HG02623 (cell line): ENCODE results near the gene IFT27.

Experiments
- ATAC-seq: cut with Tn5 transposase; IDR thresholded peaks from one replicate; pipeline ENCODE4 v1.9.1; 2021; ENCODE audit warnings: moderate library complexity; ENCODE audit not compliant: unreplicated experiment

Gene IFT27, protein sequence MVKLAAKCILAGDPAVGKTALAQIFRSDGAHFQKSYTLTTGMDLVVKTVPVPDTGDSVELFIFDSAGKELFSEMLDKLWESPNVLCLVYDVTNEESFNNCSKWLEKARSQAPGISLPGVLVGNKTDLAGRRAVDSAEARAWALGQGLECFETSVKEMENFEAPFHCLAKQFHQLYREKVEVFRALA

GRCh38 chr22:36775964-36776669 lies at the start of gene IFT27:
TSS of gene IFT27 (minus strand) at chr22:36776119. CDS start at chr22:36775707, 412 bp downstream.
- ATAC-seq = peak; percentile 87

- no peak for ATAC-seq
Observed at GRCh38 chr22:36824655-36825054, 48.7 kb upstream of the IFT27 start.

DNA sequence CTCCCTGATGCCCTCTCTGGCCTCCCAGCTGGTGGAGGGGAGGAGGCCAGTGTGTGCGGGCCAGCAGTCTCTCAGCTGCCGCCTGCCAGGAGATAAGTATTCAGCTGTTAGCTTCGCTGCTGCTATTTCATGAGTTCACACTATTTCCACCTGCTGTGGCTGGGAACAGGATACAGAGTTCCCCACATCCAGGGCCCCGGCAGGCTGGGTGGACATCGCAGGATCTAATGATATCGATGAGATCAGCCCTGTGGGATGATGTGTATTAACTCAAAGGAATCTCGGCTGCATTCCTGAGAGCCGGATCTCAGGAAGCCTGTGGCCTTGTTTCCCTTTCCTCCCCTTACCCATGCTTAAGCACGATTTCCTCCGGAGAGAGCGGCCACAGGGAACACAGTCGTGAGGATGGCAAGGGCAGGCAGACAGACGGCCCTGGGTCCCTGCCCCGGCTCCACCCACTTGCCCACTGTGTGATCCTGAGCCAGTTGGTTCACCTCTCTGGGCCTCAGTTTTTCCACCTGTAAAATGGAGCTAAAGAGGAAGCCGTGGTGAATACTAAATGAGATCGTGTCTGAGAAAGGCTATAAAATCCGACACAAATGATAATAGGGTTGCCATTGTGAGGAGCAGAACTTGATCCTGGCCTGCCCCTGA lies 47.4 kb upstream of the IFT27 start:
- no peak for ATAC-seq

GRCh38 chr22:36822581-36822980 lies 46.7 kb upstream of the IFT27 start:
- ATAC-seq = no peak

GRCh38 chr22:36819112-36819511 lies 43.2 kb upstream of the IFT27 start:
- no peak for ATAC-seq

DNA sequence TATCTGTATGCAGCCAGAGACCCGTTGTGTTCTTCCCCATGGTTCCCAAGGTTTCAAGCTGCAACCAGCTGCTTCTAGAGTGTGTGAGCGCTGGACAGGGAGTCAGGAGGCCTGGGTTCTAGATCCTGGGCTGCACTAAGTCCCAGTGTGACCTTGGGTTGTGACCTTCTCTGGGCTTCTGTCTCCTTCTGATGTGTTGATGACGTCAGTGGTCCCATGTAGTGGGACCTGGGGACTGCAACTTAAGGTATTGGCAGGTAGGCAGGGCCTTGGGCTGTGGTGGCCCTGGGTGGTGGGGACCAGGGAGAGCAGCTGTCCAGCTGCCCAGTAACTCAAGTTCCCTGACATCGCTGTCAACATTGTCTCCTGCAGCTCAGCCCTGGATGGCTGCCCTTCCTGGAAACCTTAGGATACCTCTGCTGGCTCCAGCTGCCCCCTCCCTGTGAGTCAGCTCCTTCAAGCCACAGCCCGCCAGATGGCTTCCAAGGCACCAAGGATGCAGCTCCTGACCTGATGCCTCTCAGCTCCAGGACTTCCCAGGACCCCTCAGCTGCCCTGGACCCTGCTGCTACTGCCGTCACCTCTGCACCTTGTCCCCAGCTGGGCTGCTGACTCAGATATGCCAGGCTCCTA lies 42.2 kb upstream of the IFT27 start:
- ATAC-seq = no peak

DNA sequence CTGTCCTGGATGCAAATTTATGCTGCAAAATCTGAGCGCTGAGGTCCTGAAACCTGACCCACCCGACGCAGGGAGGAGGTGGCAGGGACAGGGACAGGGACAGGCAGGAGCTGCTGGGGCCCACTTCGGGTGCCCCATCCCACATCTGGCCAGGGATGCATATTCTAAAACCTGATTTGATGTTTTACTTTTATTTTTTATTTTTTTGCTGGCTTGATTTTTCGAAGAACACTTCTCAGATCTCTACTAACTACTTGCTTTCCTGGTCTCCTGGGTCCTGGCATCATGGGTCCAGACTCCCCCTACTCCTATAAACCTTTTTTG lies 41.6 kb upstream of the IFT27 start:
- ATAC-seq = no peak

DNA sequence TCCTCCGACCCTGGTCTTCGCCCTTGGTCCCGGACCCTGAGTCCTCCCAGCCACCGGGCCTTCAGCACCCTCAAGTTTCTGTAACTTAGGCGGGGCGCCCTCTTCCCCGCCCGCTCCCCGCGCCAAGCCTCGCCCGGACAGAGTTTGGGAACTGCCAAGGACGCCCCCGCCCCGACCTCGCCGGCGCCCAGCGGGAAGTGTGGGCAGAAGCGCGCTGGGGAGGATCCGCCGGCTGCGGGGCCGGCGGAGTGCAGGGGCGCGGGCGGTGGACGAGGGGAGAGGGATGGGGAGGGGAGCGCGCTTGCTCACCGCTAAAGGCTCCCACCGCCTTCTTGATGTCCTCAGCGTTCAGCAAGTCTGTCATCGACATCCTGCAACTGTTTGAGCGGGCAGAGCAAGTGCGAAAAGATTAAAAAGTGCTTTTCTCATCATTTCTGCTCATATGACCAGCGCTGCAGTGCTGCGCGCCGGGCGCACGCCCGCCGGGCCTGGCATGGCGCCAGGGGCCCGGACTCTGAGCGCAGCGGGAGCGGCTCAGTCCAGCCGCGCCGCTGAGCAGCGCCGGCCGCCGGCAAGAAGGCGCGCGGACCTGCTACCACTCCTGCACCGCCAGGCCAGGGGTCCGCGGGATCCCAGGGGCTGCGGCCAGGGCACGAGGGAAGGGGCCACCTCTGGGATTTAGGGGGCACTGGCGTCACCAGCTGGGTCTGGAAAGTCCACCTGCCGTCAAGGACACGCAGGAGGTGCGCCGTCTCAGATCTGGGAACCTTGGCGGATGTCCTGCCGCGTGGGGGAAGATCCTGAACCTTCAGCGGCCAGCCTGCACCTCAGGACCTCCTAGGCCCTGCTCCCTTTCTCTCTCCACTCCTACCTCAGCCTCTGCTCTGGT lies 41.0 kb upstream of the IFT27 start, which contains the start of gene PVALB:
Gene PVALB, minus strand, starts transcription at position 400 of the 889 bp plus-strand sequence. Its CDS starts 30 bp downstream, at position 370.
- ATAC-seq = no peak

GRCh38 chr22:36816339-36816635 lies 40.4 kb upstream of the IFT27 start:
- ATAC-seq = no peak

- no peak for ATAC-seq
Observed at GRCh38 chr22:36815558-36816338, 39.8 kb upstream of the IFT27 start.

- ATAC-seq = no peak
Observed at GRCh38 chr22:36814801-36815200, 38.9 kb upstream of the IFT27 start.

DNA sequence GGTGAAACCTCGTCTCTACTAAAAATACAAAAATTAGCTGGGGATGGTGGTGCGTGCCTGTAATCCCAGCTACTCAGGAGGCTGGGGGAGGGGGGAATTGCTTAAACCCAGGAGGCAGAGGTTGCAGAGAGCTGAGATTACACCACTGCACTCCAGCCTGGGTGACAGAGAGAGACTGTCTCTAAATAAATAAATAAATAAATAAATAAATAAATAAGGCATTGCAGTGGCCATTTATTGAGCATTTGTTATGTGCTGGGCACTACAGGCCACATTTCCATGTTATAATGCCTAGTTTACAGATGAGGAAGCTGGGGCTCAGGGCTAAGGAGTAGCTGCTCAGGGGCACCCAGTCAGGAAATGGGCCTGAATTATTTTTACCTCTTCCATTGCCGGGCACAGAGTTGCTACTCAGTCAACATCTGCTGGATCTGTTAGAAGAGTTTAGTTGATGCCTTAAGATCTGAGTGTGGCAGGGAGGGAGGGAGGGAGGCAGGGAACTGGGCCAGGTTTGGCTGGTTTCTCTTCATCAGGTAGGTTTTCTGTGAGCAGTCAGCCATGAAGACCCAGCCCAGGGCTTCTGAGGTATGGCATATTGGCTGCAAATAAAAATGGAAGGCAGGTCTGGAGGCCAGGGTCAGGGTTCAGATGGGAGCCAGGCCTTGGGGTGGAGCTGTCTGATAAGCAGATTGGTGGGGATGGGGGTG lies 35.3 kb upstream of the IFT27 start:
- ATAC-seq = no peak

GRCh38 chr22:36809351-36809750 lies 33.4 kb upstream of the IFT27 start:
- ATAC-seq = no peak

DNA sequence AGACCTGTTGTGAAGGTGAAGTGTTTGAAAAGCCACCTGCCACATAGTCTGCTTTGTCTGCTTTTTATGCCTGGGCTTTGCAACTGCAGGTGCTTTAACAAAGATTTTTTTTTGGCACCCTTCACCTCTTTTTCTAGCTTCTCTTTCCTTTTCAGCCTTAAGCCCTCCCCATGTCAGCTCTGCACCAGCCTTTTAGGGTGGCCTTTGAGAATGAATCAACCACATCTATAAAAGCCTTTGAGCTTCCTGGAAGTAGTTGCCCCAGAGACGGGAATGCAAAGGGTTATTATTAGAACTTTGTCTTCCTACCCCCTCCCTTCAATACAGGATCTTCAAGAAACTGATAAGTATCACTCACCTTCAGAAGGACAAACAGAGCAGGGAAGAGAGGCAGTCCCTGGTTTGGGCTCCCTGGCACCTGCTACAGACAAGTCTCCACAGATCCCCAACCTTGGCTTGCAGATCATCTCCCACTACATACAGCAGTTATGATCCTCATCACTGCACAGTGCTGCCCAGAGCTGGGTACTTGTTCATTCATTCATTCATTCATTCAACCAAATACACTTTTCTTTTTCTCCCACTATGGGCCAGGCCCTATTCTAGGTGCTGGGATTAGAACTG lies 32.9 kb upstream of the IFT27 start:
- ATAC-seq = no peak

DNA sequence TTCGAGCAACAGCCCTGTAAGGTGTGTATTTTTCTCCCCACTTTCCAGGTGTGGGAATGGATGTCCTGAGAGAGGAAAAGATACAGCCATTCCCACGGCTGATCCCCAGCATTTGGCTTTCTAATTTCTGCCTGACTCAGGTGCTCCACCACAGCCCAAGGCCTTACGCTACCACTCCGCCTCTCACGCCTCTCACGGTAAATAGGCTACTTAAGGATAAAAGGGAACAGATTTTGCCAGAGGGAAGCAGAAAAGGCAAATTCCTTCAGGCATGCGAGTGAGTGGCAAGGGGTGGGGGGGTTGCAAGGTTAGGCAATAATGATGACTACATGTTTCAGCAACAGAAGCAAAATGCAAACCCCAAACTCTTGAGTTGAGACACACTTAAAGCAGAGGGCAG lies 31.7 kb upstream of the IFT27 start:
- ATAC-seq = no peak

DNA sequence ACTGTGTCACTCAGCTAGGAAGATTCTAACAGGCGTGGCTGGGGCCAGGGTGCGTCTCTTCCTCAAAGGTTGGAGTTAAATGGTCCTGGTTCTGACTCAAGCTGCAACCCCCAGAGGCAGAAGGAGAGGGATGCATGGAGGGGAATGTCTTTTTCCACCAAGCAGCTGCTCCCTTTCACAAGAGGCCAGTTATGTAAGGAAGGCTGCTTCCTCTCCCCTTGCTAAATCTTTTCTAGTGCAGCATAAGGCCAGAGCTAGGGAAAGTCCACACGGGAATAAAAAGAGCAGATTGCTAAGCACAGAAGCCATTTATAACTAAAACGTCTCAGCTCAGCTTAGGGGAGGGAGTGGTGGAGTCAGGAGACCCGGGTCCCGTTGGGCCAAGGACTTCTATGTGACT lies 30.9 kb upstream of the IFT27 start:
- no peak for ATAC-seq

- ATAC-seq = no peak
Observed at GRCh38 chr22:36803358-36803757, 27.4 kb upstream of the IFT27 start.

- ATAC-seq = no peak
Observed at GRCh38 chr22:36798674-36799066, 22.8 kb upstream of the IFT27 start.
